Skeletal muscle satellite cell (primary cell): ENCODE measurements around the gene PPP4R3B. TPM values are rescaled to one million over a fixed set of nuclear protein-coding genes. Genes with fewer than 3 reads are reported as not detected.

Source experiments
- H3K27me3 ChIP-seq: 2 replicates; pipeline ENCODE4 v1.7.0; 2013; ENCODE audit warnings: low read length; ENCODE audit not compliant: control insufficient read depth, insufficient read depth
- H3K36me3 ChIP-seq: 2 replicates; pipeline ENCODE4 v1.7.0; 2013; ENCODE audit warnings: mild to moderate bottlenecking, control low read depth, low read length; ENCODE audit not compliant: insufficient read depth
- H3K4me1 ChIP-seq: 2 replicates; pipeline ENCODE4 v1.7.0; 2013; ENCODE audit warnings: low read length; ENCODE audit not compliant: control insufficient read depth, insufficient read depth
- H3K4me2 ChIP-seq: 2 replicates; pipeline ENCODE4 v1.7.0; 2013; ENCODE audit warnings: mild to moderate bottlenecking, low read length
- H3K4me3 ChIP-seq: 2 replicates; pipeline ENCODE4 v1.7.0; 2013; ENCODE audit warnings: low read length
- H3K9ac ChIP-seq: 2 replicates; pipeline ENCODE4 v1.7.0; 2013; ENCODE audit warnings: mild to moderate bottlenecking, low read depth, low read length, moderate library complexity
- H3K9me3 ChIP-seq: replicated peaks from 2 replicates; pipeline ENCODE4 v1.7.0; 2013; ENCODE audit warnings: mild to moderate bottlenecking, control low read depth, low read length
- total RNA-seq: library from RNA; depleted of rRNA; stranded (reverse); fragments of >200 nt; gene quantifications from 2 replicates; pipeline ENCODE4 v1.2.3, GENCODE V29; 2012; rRNA removed

PPP4R3B gene
- 34.1 and 38.0 TPM in 2 replicates for total RNA-seq

DNA sequence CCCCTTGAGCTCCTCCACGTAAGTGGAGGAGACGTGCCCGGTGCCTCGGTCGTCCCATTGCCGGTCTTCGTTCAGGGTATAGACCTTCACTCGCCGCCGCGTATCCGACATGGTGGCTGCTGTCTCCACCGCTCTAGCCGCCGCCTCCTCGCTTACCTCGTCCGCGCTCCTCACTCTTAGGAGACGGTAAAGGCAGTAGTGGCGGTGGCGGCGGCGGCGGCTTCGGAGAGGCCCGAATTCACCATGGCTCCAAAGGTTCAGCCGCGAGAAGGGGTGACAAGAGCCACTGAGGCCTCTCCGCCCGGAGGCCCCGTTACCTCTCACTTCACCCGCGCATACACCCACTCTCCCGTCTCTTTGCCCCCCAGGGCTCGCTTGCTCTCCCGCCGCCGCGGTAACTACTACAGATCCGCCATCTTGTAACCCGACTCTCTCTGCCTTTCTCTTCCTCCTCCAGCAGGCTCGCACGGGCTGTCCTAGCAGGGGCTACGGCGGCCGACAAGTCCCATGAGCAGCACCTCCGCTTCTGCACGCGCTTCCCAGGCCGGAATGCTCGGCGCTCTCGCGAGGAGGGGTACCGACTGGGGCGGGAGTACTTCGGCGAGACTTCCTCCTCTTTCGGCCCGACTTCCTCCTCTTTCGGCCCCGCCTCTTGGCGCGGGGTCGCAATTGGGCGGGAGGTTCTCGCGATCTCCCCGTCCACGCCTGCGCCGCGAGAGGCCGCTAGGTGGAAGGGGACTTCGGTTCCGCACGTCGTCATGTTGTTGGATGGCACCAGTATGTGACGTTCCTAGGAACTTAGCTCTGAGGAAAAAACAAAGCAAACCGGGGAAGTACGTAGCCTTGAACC lies at the start of gene PPP4R3B:
Gene PPP4R3B, minus strand, starts transcription at position 448 of the 850 bp plus-strand sequence. Its CDS starts 337 bp downstream, at position 111.
- no peaks in the 10 kb centered on the region for H3K27me3 ChIP-seq
- peak within 1 kb of the TSS; percentile 81 for H3K4me2 ChIP-seq
- peaks cover 16% of the 10 kb centered on the region for H3K36me3 ChIP-seq
- H3K4me3 ChIP-seq: peak within 1 kb of the TSS; percentile 96
- peaks cover 12% of the 10 kb centered on the region for H3K4me1 ChIP-seq
- H3K9me3 ChIP-seq: no peaks in the 10 kb centered on the region
- peak within 1 kb of the TSS; percentile 98 for H3K9ac ChIP-seq

DNA sequence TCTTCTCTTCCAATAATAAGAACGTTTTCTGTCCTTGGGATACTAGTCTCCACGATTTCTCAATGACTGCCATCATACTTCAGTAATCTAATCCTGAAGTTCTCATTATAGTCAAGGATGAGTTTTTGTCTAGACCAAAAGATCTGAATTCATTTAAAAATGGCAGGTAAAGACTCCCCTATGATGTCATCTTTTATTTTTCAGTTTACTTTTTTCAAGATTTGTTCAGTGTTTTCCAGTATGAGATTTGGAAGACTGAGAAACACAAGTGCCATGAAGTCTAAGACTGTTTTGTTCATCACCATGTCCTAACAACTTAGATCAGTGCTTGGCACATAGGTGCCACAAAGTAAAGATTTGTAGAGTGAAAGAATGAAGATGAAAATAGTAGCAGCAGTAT lies 35.8 kb upstream of the PPP4R3B start:
- Histone ChIP-seq H3K4me1 (no peaks in the 10 kb centered on the region), H3K4me3 (no peak overlapping the region), H3K4me2 (no peak overlapping the region), H3K36me3 (peaks cover 20% of the 10 kb centered on the region), H3K9me3 (no peaks in the 10 kb centered on the region), H3K27me3 (no peaks in the 10 kb centered on the region), H3K9ac (no peak overlapping the region)

DNA sequence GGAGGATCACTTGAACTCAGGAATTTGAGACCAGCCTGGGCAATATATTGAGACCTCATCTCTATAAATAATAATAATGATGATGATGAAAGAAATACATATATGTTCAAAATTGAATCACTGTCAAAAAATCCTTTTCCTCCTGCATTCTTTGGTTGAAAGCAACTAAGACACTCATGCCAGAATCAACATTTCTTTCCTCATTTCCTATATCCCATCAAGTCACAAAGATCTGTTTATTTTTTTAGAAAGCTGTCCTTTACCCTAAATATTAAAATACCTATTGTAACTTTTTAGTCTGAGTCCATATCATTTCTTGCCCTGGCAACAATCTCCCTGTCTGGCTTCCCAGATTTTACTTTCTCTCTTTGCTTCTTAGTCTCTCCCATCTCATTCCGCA lies 31.8 kb upstream of the PPP4R3B start:
- Histone ChIP-seq H3K36me3 (peaks cover 6% of the 10 kb centered on the region), H3K4me2 (no peak overlapping the region), H3K9ac (no peak overlapping the region), H3K4me3 (no peak overlapping the region), H3K4me1 (peaks cover 12% of the 10 kb centered on the region), H3K27me3 (no peaks in the 10 kb centered on the region), H3K9me3 (no peaks in the 10 kb centered on the region)

DNA sequence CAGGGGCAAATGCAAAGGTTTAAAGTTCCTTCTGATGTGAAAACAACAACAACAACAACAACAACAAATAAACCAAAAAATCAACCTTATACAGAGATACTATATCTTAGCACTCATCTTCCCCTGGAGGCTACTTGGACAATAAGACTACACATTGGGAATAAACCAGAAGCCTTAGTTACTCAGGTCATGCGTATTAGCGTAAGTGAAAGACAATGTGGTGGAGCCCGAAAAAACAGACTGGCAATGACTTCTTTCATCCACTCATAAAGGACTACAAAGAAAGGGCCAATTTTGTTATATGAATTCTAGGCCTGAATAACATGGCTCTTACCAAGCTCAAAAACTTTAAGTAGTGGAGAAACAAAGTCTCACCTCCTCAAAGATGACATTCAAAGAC lies 19.4 kb upstream of the PPP4R3B start:
- Histone ChIP-seq H3K36me3 (peaks cover 35% of the 10 kb centered on the region), H3K9ac (no peak overlapping the region), H3K27me3 (no peaks in the 10 kb centered on the region), H3K4me1 (no peaks in the 10 kb centered on the region), H3K4me3 (no peak overlapping the region), H3K4me2 (no peak overlapping the region), H3K9me3 (no peaks in the 10 kb centered on the region)

DNA sequence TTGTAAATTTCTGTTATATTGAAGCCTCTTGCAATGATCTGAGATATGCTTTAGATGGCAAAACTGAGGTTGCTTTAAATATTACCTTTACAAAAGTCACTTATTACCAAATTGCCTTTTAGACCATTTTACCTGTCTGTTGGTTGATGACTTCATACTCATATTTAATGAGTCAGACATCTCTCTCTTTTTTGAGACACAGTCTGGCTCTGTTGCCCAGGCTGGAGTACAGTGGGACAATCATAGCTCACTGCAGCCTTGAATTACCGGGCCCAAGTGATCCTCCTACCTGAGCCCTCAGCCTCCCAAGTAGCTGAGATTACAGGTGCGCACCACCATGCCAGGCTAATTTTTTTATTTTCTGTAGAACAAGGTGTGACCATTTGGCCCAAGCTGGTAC lies 11.5 kb upstream of the PPP4R3B start:
- H3K27me3 ChIP-seq: no peaks in the 10 kb centered on the region
- no peak overlapping the region for H3K9ac ChIP-seq
- no peaks in the 10 kb centered on the region for H3K9me3 ChIP-seq
- H3K36me3 ChIP-seq: no peaks in the 10 kb centered on the region
- no peaks in the 10 kb centered on the region for H3K4me1 ChIP-seq
- H3K4me3 ChIP-seq: no peak overlapping the region
- no peak overlapping the region for H3K4me2 ChIP-seq

DNA sequence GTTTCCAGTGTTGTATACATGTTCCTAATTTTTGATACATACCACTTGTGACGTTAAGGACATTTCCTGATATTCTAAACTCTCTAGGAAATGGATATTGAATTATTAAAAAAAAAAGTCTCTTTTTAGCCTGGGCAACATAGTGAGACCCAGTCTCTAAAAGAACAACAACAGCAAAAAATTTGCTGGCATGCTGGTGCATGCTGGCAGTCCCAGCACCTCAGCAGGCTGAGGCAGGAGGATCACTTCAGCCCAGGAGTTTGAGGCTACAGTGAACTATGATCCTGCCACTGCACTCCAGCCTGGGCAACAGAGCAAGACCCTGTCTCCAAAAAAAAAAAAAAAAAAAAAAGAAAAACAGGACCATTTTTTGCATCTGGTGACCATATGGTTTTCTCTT lies 10.5 kb upstream of the PPP4R3B start:
- Histone ChIP-seq H3K9ac (no peak overlapping the region), H3K9me3 (no peaks in the 10 kb centered on the region), H3K27me3 (no peaks in the 10 kb centered on the region), H3K36me3 (no peaks in the 10 kb centered on the region), H3K4me2 (no peak overlapping the region), H3K4me1 (no peaks in the 10 kb centered on the region), H3K4me3 (no peak overlapping the region)

DNA sequence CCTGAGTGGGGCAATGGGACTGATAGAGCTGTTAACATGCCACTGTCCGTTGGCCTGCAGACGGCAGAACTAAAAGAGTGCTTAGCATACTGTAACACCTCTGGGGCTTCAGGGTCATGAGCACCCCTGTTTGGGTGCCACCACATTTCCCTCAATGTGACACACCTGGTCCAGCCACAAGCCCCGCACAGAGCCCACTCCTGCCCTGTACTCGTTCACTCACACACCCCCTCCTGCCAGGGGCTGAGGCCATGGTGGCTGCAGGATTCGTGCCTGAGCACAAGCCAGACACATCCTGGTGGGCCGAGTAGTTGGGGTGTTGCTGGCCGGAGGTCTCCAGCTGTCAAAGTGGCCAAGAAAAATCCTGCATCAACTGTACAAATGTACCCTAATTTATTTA lies 4.4 kb upstream of the PPP4R3B start:
- H3K27me3 ChIP-seq: no peaks in the 10 kb centered on the region
- peaks cover 6% of the 10 kb centered on the region for H3K4me1 ChIP-seq

DNA sequence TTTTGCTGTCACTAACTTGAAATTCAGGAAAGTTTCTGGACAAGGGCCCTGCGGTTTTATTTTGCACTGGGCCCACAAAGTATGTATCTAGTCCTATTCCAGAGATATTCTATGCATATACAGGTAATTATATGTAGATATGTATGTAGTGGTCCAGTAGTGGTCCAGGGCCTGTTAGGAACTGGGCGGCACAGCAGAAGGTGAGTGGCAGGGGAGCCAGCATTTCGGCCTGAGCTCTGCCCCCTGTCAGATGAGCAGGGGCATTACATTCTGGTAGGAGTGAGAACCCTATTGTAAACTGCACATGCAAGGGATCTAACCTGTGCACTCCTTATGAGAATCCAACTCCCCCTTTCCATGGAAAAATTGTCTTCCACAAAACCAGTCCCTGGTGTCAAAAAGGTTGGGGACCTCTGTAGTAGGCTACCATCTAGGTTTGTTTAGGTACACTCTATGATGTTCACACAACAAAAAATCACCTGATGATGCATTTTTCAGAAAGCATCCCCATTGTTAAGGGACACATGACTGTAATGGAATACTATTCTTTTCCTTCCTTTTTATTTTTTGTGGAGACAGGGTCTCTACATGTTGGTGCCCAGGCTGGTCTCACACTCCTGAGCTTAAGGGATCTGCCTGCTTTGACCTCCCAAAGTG lies 2.8 kb upstream of the PPP4R3B start:
- peak overlapping the region; percentile 28 for H3K4me2 ChIP-seq
- no peaks in the 10 kb centered on the region for H3K9me3 ChIP-seq
- no peaks in the 10 kb centered on the region for H3K27me3 ChIP-seq
- H3K4me1 ChIP-seq: peaks cover 9% of the 10 kb centered on the region
- H3K36me3 ChIP-seq: peaks cover under 1% of the 10 kb centered on the region
- H3K4me3 ChIP-seq: no peak overlapping the region
- H3K9ac ChIP-seq: no peak overlapping the region

More for the DNA sequence above, 4.4 kb upstream of the PPP4R3B start:
- no peak overlapping the region for H3K9ac ChIP-seq
- H3K4me2 ChIP-seq: no peak overlapping the region
- H3K36me3 ChIP-seq: no peaks in the 10 kb centered on the region
- H3K4me3 ChIP-seq: no peak overlapping the region
- H3K9me3 ChIP-seq: no peaks in the 10 kb centered on the region

DNA sequence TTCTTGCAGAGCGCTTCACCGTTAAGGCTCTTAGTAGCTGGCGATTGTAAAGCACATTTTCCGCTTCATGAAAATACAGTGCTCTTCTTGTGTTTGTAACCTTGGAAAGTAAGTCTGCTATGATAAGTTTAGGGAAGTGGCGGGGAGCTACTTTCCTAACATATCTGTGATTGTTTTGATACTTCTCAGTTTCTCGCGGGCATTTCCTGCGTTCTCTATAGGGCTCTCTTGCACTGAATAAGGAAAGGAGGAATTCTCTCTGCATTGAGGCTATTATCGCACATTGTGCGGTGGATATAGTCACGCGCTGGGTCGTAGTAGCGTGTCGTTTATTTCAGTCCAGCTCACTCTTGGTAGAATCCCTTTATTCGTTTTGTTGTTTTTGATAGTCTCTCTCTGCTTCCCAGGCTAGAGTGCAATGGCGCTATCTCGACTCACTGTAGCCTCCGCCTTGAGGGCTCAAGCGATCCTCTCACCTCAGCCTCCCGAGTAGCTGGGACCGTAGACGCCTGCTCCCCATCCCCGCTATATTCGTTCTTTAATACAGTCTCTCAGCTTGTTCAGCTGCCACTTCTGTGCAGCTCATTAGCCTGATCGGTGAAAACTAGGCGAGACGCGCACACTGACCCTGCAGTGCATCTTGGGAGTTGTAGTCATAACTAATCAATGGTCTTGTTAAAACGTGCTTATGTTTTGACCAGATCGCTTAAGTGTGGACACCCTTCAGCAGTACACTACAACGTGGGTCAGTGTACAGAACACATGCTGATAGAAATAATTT lies 1.0 kb upstream of the PPP4R3B start:
- peak overlapping the region; percentile 94 for H3K9ac ChIP-seq
- H3K4me3 ChIP-seq: peak overlapping the region; percentile 96
- no peaks in the 10 kb centered on the region for H3K9me3 ChIP-seq
- no peaks in the 10 kb centered on the region for H3K27me3 ChIP-seq
- H3K4me2 ChIP-seq: peak overlapping the region; percentile 76
- peaks cover 12% of the 10 kb centered on the region for H3K4me1 ChIP-seq
- peaks cover 13% of the 10 kb centered on the region for H3K36me3 ChIP-seq

DNA sequence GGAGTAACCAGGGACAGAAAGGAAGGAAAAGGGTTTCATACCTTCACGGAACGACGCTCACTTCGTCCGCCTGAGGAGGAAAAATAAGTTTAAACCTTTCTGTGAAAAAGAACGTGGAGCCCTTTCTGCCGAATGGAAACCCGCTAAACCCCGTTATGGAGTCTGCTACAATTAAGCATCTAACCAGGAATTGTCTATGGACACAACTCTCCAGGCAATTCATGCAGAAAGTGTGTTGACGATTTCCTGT lies 528 bp upstream of the PPP4R3B start:
- no peaks in the 10 kb centered on the region for H3K27me3 ChIP-seq
- H3K36me3 ChIP-seq: peaks cover 15% of the 10 kb centered on the region
- peak overlapping the region; percentile 76 for H3K4me2 ChIP-seq
- H3K9me3 ChIP-seq: no peaks in the 10 kb centered on the region
- H3K9ac ChIP-seq: peak overlapping the region; percentile 94
- peaks cover 12% of the 10 kb centered on the region for H3K4me1 ChIP-seq
- peak overlapping the region; percentile 96 for H3K4me3 ChIP-seq

DNA sequence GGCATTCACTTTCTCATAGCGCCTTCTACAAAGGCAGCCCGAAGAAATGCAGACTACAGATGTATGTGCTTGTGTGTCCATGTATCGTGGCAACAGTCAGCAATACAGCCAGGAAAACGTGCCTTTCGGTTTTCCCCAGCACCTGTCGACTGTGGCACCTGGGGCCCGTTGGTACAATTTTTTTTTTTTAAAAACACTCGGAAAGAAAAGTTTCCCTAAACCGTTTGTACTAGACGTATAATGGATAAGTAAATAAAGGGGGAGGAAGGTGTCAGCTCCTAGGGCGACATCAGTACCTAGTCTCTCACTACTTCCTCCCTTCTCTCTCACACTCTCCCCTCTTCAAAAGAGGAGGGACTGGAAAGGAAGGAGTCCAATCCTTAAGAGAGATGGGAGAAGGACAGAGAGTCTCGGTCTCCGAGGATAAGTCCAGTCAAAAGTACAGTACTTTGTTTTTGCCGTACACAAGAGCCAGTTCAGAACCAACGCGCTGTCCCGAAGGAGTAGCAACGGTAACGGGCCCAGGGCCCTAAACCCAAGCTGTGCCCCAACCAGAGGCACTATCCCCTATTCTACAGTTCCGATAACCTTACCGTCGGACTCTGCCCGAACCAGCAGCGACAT lies 759 bp downstream of the PPP4R3B start:
- Histone ChIP-seq H3K4me2 (peak overlapping the region; percentile 81), H3K9ac (peak overlapping the region; percentile 98), H3K36me3 (peaks cover 22% of the 10 kb centered on the region), H3K9me3 (no peaks in the 10 kb centered on the region), H3K27me3 (no peaks in the 10 kb centered on the region), H3K4me3 (peak overlapping the region; percentile 83), H3K4me1 (peaks cover 12% of the 10 kb centered on the region)
